Measurements from ENCODE around the gene SDCCAG8. TPM values are rescaled to one million over a fixed set of nuclear protein-coding genes. Genes with fewer than 3 reads are reported as not detected.

Gene SDCCAG8
- total RNA-seq, 1 donor from 2014 or later: 26.7 TPM

GRCh38 chr1:243396876-243397275, 141.0 kb downstream of the SDCCAG8 start:
- no peaks in the 10 kb centered on the region for H3K9me3 Mint-ChIP-seq (ENCODE audit: unreplicated experiment)
- H3K36me3 Mint-ChIP-seq (ENCODE audit: unreplicated experiment): peaks cover 14% of the 10 kb centered on the region
- H3K27me3 Mint-ChIP-seq (ENCODE audit: unreplicated experiment): no peaks in the 10 kb centered on the region
- TF ChIP-seq, protein P1, sequence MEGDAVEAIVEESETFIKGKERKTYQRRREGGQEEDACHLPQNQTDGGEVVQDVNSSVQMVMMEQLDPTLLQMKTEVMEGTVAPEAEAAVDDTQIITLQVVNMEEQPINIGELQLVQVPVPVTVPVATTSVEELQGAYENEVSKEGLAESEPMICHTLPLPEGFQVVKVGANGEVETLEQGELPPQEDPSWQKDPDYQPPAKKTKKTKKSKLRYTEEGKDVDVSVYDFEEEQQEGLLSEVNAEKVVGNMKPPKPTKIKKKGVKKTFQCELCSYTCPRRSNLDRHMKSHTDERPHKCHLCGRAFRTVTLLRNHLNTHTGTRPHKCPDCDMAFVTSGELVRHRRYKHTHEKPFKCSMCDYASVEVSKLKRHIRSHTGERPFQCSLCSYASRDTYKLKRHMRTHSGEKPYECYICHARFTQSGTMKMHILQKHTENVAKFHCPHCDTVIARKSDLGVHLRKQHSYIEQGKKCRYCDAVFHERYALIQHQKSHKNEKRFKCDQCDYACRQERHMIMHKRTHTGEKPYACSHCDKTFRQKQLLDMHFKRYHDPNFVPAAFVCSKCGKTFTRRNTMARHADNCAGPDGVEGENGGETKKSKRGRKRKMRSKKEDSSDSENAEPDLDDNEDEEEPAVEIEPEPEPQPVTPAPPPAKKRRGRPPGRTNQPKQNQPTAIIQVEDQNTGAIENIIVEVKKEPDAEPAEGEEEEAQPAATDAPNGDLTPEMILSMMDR (IDR thresholded peaks at IDR 0.05): no peak
- no peak overlapping the region for H3K27ac Mint-ChIP-seq (ENCODE audit: unreplicated experiment)
- DNase-seq (ENCODE audit: extremely low spot score, unreplicated experiment): no peak
- no peak overlapping the region for H3K4me3 Mint-ChIP-seq (ENCODE audit: unreplicated experiment)
- H3K4me1 Mint-ChIP-seq (ENCODE audit: unreplicated experiment): no peaks in the 10 kb centered on the region

DNA sequence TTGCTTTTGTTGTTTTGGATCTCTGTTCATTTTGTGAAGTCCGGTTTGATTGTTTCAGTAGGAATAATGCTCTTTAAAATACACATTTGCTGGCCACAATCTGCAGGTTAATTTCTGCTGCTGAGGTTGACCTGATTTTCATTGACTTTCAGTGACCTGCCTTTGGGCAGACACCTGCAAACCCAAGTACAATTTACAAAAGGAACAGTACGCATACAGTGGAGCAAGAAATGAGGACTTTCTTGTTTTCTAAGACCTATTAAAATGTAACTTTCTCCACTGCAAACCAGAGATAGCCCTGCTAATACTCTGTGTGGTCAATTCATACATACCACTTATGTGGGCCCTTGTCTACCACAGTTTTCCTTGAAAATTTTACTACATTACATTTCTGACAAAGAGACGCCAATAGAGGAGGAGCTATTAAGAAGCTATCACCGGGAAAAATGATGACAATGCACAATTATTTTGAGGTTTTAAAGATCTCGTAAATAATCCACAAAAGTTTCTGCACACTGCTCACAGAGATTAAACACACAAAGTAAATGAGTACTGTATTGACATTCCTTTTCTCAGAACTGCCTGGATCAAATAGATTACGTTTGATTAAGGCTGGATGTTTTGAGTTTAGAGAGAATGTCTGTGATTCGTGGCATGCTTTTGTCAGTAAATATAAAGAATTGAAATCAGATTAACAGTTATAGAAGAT, 141.9 kb downstream of the SDCCAG8 start:
- H3K36me3 Mint-ChIP-seq (ENCODE audit: unreplicated experiment): peaks cover 17% of the 10 kb centered on the region
- no peaks in the 10 kb centered on the region for H3K27me3 Mint-ChIP-seq (ENCODE audit: unreplicated experiment)
- H3K27ac Mint-ChIP-seq (ENCODE audit: unreplicated experiment): no peak overlapping the region
- no peaks in the 10 kb centered on the region for H3K4me1 Mint-ChIP-seq (ENCODE audit: unreplicated experiment)
- H3K9me3 Mint-ChIP-seq (ENCODE audit: unreplicated experiment): no peaks in the 10 kb centered on the region
- H3K4me3 Mint-ChIP-seq (ENCODE audit: unreplicated experiment): no peak overlapping the region
- no peak for DNase-seq (ENCODE audit: extremely low spot score, unreplicated experiment)
- TF ChIP-seq, protein P1 (IDR thresholded peaks at IDR 0.05): no peak

DNA sequence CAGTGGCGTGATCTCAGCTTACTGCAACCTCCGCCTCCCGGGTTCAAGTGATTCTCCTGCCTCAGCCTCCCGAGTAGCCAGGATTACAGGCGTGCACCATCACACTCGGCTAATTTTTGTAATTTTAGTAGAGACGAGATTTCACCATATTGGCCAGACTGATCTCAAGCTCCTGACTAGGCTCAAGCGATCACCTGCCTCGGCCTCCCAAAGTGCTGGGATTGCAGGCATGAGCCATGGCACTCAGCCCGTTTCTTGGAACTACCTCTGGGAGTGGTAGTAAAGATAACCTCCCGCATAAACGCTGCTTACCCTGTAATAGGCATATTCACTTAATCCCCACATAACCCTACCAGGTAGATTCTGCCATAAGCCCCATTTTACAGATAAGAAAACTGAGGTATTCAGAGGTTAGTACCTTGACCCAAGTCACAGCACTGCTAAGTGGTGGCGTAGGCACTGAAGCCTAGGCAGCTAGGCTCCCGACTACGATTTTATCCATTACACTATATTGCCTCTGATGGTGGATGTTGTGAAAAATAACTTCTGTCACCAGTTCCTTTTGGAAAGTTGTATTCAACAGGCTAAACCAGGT, 143.8 kb downstream of the SDCCAG8 start:
- peaks cover 20% of the 10 kb centered on the region for H3K36me3 Mint-ChIP-seq (ENCODE audit: unreplicated experiment)
- H3K27me3 Mint-ChIP-seq (ENCODE audit: unreplicated experiment): no peaks in the 10 kb centered on the region

GRCh38 chr1:243402868-243403267, 147.0 kb downstream of the SDCCAG8 start:
- Mint-ChIP-seq H3K4me3 (ENCODE audit: unreplicated experiment) (no peak overlapping the region), H3K4me1 (ENCODE audit: unreplicated experiment) (peaks cover 6% of the 10 kb centered on the region), H3K27ac (ENCODE audit: unreplicated experiment) (no peak overlapping the region), H3K36me3 (ENCODE audit: unreplicated experiment) (peaks cover 9% of the 10 kb centered on the region), H3K9me3 (ENCODE audit: unreplicated experiment) (no peaks in the 10 kb centered on the region), H3K27me3 (ENCODE audit: unreplicated experiment) (no peaks in the 10 kb centered on the region)
- TF ChIP-seq, protein P1 (IDR thresholded peaks at IDR 0.05): no peak
- DNase-seq (ENCODE audit: extremely low spot score, unreplicated experiment): no peak

More for the DNA sequence above, 143.8 kb downstream of the SDCCAG8 start:
- H3K27ac Mint-ChIP-seq (ENCODE audit: unreplicated experiment): no peak overlapping the region
- H3K9me3 Mint-ChIP-seq (ENCODE audit: unreplicated experiment): no peaks in the 10 kb centered on the region
- DNase-seq (ENCODE audit: extremely low spot score, unreplicated experiment): no peak
- H3K4me1 Mint-ChIP-seq (ENCODE audit: unreplicated experiment): no peaks in the 10 kb centered on the region
- no peak overlapping the region for H3K4me3 Mint-ChIP-seq (ENCODE audit: unreplicated experiment)
- TF ChIP-seq, protein P1 (IDR thresholded peaks at IDR 0.05): no peak

GRCh38 chr1:243406424-243406823, 150.6 kb downstream of the SDCCAG8 start:
- H3K4me1 Mint-ChIP-seq (ENCODE audit: unreplicated experiment): peaks cover 10% of the 10 kb centered on the region
- H3K27ac Mint-ChIP-seq (ENCODE audit: unreplicated experiment): no peak overlapping the region
- no peaks in the 10 kb centered on the region for H3K27me3 Mint-ChIP-seq (ENCODE audit: unreplicated experiment)
- no peak for DNase-seq (ENCODE audit: extremely low spot score, unreplicated experiment)
- TF ChIP-seq, protein P1 (IDR thresholded peaks at IDR 0.05): no peak
- H3K4me3 Mint-ChIP-seq (ENCODE audit: unreplicated experiment): no peak overlapping the region
- peaks cover 8% of the 10 kb centered on the region for H3K36me3 Mint-ChIP-seq (ENCODE audit: unreplicated experiment)
- H3K9me3 Mint-ChIP-seq (ENCODE audit: unreplicated experiment): no peaks in the 10 kb centered on the region
